WTC11 (cell line): Measurements from ENCODE around the gene SHISA7. TPM values are rescaled to one million over a fixed set of nuclear protein-coding genes. Genes with fewer than 3 reads are reported as not detected.
A peak's percentile ranks its signal among the peaks of the same experiment; 100 is the strongest.

Source experiments
- ATAC-seq: fragments of 200-7000 bp; cut with Tn5 transposase; 2 replicates; pipeline ENCODE4 v1.10.0; 2021; ENCODE audit warnings: mild to moderate bottlenecking, moderate library complexity
- CTCF ChIA-PET: fragments of 300-600 bp; sonication (Branson Sonifier 250); formaldehyde crosslinking; loops from one replicate; lab custom pipeline; 2021; ENCODE audit warnings: antibody characterized with exemption; lab: Charles Lee
- POLR2A ChIA-PET: fragments of 350-600 bp; sonication (Branson Sonifier 250); formaldehyde crosslinking; loops from one replicate; lab custom pipeline; 2021; ENCODE audit warnings: antibody characterized with exemption; lab: Charles Lee
- DNase-seq: peaks from one replicate; pipeline ENCODE4 v3.0.0; 2021; ENCODE audit warnings: low spot score
- H3K27ac Mint-ChIP-seq: 2 replicates; pipeline ENCODE4 v1.8.0; 2021; ENCODE audit warnings: mixed read lengths
- H3K27me3 Mint-ChIP-seq: 2 replicates; pipeline ENCODE4 v1.8.0; 2021; ENCODE audit warnings: low read depth, mild to moderate bottlenecking, moderate library complexity, mixed read lengths
- H3K36me3 Mint-ChIP-seq: 2 replicates; pipeline ENCODE4 v1.8.0; 2021; ENCODE audit warnings: mixed read lengths
- H3K4me1 Mint-ChIP-seq: 2 replicates; pipeline ENCODE4 v1.8.0; 2022; ENCODE audit warnings: mixed read lengths
- H3K4me3 Mint-ChIP-seq: 2 replicates; pipeline ENCODE4 v1.8.0; 2021; ENCODE audit warnings: mild to moderate bottlenecking, moderate library complexity, mixed read lengths
- H3K9me3 Mint-ChIP-seq: 2 replicates; pipeline ENCODE4 v1.8.0; 2021; ENCODE audit warnings: mixed read lengths
- ETV6 ChIP-seq: sonication (generic); formaldehyde crosslinking; IDR thresholded peaks from 2 replicates; pipeline ENCODE4 v1.8.1; 2022; ENCODE audit warnings: mild to moderate bottlenecking, missing genetic modification reagents
- FOXP1 ChIP-seq: sonication (generic); formaldehyde crosslinking; IDR thresholded peaks from 2 replicates; pipeline ENCODE4 v1.8.0; 2022; ENCODE audit warnings: missing genetic modification reagents, mild to moderate bottlenecking, moderate library complexity, borderline replicate concordance
- GRHL2 ChIP-seq: fragments of 250-450 bp; sonication (Bioruptor Pico); IDR thresholded peaks from 2 replicates; pipeline ENCODE4 v1.8.0; 2022; ENCODE audit warnings: mild to moderate bottlenecking, moderate library complexity; ENCODE audit not compliant: insufficient replicate concordance, severe bottlenecking
- GTF2I ChIP-seq: fragments of 250-450 bp; sonication (Bioruptor Pico); conservative IDR thresholded peaks from 2 replicates; pipeline ENCODE4 v1.4.0; 2021; ENCODE audit warnings: mild to moderate bottlenecking
- JAZF1 ChIP-seq: fragments of 250-450 bp; sonication (Bioruptor Pico); IDR thresholded peaks from 2 replicates; pipeline ENCODE4 v1.9.0; 2021; ENCODE audit warnings: moderate library complexity, mild to moderate bottlenecking, inconsistent platforms
- MXD4 ChIP-seq: fragments of 250-450 bp; sonication (Bioruptor Pico); IDR thresholded peaks from 2 replicates; pipeline ENCODE4 v1.8.0; 2021; ENCODE audit warnings: mild to moderate bottlenecking, moderate library complexity, borderline replicate concordance
- NFATC4 ChIP-seq: fragments of 250-450 bp; sonication (Bioruptor Pico); IDR thresholded peaks from 2 replicates; pipeline ENCODE4 v1.9.0; 2021; ENCODE audit warnings: mild to moderate bottlenecking
- NFYB ChIP-seq: sonication (generic); formaldehyde crosslinking; conservative IDR thresholded peaks from 2 replicates; pipeline ENCODE4 v1.8.0; 2022; ENCODE audit warnings: low read depth, missing genetic modification reagents
- NR1H2 ChIP-seq: sonication (generic); formaldehyde crosslinking; IDR thresholded peaks from 2 replicates; pipeline ENCODE4 v1.9.0; 2021; ENCODE audit warnings: mild to moderate bottlenecking, moderate library complexity, missing genetic modification reagents
- SMAD3 ChIP-seq: sonication (generic); formaldehyde crosslinking; IDR thresholded peaks from 2 replicates; pipeline ENCODE4 v1.8.0; 2022; ENCODE audit warnings: missing genetic modification reagents, mild to moderate bottlenecking, borderline replicate concordance
- TEAD1 ChIP-seq: sonication (generic); formaldehyde crosslinking; IDR thresholded peaks from 2 replicates; pipeline ENCODE4 v1.8.0; 2022; ENCODE audit warnings: mild to moderate bottlenecking, missing genetic modification reagents
- ZNF121 ChIP-seq: sonication (generic); formaldehyde crosslinking; IDR thresholded peaks from 2 replicates; pipeline ENCODE4 v1.8.0; 2023; ENCODE audit warnings: missing genetic modification reagents
- ZNF219 ChIP-seq: sonication (generic); formaldehyde crosslinking; IDR thresholded peaks from 2 replicates; pipeline ENCODE4 v1.8.0; 2023; ENCODE audit warnings: missing genetic modification reagents, mild to moderate bottlenecking, borderline replicate concordance
- ZNF396 ChIP-seq: fragments of 250-450 bp; sonication (Bioruptor Pico); IDR thresholded peaks from 2 replicates; pipeline ENCODE4 v1.8.0; 2021; ENCODE audit warnings: mild to moderate bottlenecking, moderate library complexity, borderline replicate concordance
- ZNF671 ChIP-seq: fragments of 250-450 bp; sonication (Bioruptor Pico); IDR thresholded peaks from 2 replicates; pipeline ENCODE4 v1.8.0; 2021; ENCODE audit warnings: mild to moderate bottlenecking
- total RNA-seq: library from RNA; stranded (reverse); gene quantifications from 3 replicates; pipeline ENCODE4 v1.2.3, GENCODE V29; 2021
- TF ChIP-seq, protein P1 (sequence below): sonication (generic); formaldehyde crosslinking; IDR thresholded peaks from 2 replicates; pipeline ENCODE4 v1.8.0; 2022; ENCODE audit warnings: mild to moderate bottlenecking, missing genetic modification reagents
- TF ChIP-seq, protein P2 (sequence below): sonication (generic); formaldehyde crosslinking; IDR thresholded peaks from 2 replicates; pipeline ENCODE4 v1.8.0; 2022; ENCODE audit warnings: mild to moderate bottlenecking, missing genetic modification reagents
- TF ChIP-seq, protein P3 (sequence below): sonication (generic); formaldehyde crosslinking; conservative IDR thresholded peaks from 2 replicates; pipeline ENCODE4 v1.8.1; 2022; ENCODE audit warnings: mild to moderate bottlenecking, missing genetic modification reagents
- TF ChIP-seq, protein P4 (sequence below): fragments of 250-450 bp; sonication (Bioruptor Pico); IDR thresholded peaks from 2 replicates; pipeline ENCODE4 v1.9.0; 2021; ENCODE audit warnings: mild to moderate bottlenecking
- TF ChIP-seq, protein P5 (sequence below): sonication (generic); formaldehyde crosslinking; IDR thresholded peaks from 2 replicates; pipeline ENCODE4 v1.8.1; 2023; ENCODE audit warnings: mild to moderate bottlenecking, missing genetic modification reagents, moderate library complexity
- TF ChIP-seq, protein P6 (sequence below): sonication (generic); formaldehyde crosslinking; IDR thresholded peaks from 2 replicates; pipeline ENCODE4 v1.8.1; 2023; ENCODE audit warnings: mild to moderate bottlenecking, missing genetic modification reagents
- TF ChIP-seq, protein P7 (sequence below): sonication (generic); formaldehyde crosslinking; IDR thresholded peaks from 2 replicates; pipeline ENCODE4 v1.8.0; 2022; ENCODE audit warnings: mild to moderate bottlenecking, missing genetic modification reagents
- TF ChIP-seq, protein P8 (sequence below): sonication (generic); formaldehyde crosslinking; IDR thresholded peaks from 2 replicates; pipeline ENCODE4 v1.8.0; 2023; ENCODE audit warnings: missing genetic modification reagents
- TF ChIP-seq, protein P9 (sequence below): sonication (generic); formaldehyde crosslinking; IDR thresholded peaks from 2 replicates; pipeline ENCODE4 v1.8.1; 2022; ENCODE audit warnings: mild to moderate bottlenecking, missing genetic modification reagents, moderate library complexity, borderline replicate concordance

SHISA7 gene
- total RNA-seq, 1 experiment from 2014 or later: 0.79 TPM

DNA sequence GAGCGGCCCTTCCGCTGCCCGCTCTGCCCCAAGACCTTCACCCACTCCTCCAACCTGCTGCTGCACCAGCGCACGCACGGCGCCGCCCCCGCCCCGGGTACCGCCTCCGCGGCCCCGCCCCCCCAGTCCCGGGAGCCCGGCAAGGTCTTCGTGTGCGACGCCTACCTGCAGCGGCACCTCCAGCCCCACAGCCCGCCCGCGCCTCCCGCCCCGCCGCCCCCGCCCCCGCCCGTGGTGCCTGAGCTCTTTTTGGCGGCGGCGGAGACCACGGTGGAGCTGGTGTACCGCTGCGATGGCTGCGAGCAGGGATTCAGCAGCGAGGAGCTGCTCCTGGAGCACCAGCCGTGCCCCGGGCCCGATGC, 38.7 kb upstream of the SHISA7 start (continued):
- TF ChIP-seq, protein P1, sequence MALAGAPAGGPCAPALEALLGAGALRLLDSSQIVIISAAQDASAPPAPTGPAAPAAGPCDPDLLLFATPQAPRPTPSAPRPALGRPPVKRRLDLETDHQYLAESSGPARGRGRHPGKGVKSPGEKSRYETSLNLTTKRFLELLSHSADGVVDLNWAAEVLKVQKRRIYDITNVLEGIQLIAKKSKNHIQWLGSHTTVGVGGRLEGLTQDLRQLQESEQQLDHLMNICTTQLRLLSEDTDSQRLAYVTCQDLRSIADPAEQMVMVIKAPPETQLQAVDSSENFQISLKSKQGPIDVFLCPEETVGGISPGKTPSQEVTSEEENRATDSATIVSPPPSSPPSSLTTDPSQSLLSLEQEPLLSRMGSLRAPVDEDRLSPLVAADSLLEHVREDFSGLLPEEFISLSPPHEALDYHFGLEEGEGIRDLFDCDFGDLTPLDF (CRISPR knock-in tag): no peak
- TF ChIP-seq GRHL2 (CRISPR knock-in tag): no peak
- TF ChIP-seq ZNF396 (CRISPR knock-in tag): no peak
- no peak for TF ChIP-seq ETV6 (CRISPR knock-in tag)
- TF ChIP-seq, protein P2, sequence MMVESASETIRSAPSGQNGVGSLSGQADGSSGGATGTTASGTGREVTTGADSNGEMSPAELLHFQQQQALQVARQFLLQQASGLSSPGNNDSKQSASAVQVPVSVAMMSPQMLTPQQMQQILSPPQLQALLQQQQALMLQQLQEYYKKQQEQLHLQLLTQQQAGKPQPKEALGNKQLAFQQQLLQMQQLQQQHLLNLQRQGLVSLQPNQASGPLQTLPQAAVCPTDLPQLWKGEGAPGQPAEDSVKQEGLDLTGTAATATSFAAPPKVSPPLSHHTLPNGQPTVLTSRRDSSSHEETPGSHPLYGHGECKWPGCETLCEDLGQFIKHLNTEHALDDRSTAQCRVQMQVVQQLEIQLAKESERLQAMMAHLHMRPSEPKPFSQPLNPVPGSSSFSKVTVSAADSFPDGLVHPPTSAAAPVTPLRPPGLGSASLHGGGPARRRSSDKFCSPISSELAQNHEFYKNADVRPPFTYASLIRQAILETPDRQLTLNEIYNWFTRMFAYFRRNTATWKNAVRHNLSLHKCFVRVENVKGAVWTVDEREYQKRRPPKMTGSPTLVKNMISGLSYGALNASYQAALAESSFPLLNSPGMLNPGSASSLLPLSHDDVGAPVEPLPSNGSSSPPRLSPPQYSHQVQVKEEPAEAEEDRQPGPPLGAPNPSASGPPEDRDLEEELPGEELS (CRISPR knock-in tag): no peak
- TF ChIP-seq NR1H2 (CRISPR knock-in tag): no peak
- TF ChIP-seq, protein P3, sequence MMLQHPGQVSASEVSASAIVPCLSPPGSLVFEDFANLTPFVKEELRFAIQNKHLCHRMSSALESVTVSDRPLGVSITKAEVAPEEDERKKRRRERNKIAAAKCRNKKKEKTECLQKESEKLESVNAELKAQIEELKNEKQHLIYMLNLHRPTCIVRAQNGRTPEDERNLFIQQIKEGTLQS (CRISPR knock-in tag): no peak
- TF ChIP-seq, protein P4, sequence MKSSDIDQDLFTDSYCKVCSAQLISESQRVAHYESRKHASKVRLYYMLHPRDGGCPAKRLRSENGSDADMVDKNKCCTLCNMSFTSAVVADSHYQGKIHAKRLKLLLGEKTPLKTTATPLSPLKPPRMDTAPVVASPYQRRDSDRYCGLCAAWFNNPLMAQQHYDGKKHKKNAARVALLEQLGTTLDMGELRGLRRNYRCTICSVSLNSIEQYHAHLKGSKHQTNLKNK: no peak

DNA sequence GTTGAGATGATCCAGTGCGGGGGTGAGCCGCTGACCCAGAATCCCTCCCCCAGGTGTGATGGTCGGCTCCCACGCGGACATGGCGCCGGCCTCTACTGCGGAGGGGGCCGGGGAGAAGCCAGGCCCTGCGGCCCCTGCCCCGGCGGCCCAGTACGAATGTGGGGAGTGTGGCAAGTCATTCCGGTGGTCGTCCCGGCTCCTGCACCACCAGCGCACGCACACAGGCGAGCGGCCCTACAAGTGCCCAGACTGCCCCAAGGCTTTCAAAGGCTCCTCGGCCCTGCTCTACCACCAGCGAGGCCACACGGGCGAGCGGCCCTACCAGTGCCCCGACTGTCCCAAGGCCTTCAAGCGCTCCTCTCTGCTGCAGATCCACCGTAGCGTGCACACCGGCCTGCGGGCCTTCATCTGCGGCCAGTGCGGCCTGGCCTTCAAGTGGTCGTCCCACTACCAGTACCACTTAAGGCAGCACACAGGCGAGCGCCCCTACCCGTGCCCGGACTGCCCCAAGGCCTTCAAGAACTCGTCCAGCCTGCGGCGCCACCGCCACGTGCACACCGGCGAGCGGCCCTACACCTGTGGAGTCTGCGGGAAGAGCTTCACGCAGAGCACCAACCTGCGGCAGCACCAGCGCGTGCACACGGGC, 38.2 kb upstream of the SHISA7 start:
- ChIA-PET POLR2A (no interaction called here), CTCF (interaction anchor here (1.3 to 13.5 kb wide), 2 partner anchors 14 to 23 kb away, joined by 13 to 96 read pairs; no protein-coding TSS in a partner anchor)
- ATAC-seq: no peak
- no peak for DNase-seq
- no peaks in the 10 kb centered on the region for H3K36me3 Mint-ChIP-seq
- peak overlapping the region; percentile 25; the same call in 1 of the 2 replicates for H3K4me3 Mint-ChIP-seq
- no peaks in the 10 kb centered on the region for H3K27me3 Mint-ChIP-seq
- peaks cover 19% of the 10 kb centered on the region for H3K4me1 Mint-ChIP-seq
- H3K27ac Mint-ChIP-seq: no peak overlapping the region
- H3K9me3 Mint-ChIP-seq: no peaks in the 10 kb centered on the region
- TF ChIP-seq, protein P5, sequence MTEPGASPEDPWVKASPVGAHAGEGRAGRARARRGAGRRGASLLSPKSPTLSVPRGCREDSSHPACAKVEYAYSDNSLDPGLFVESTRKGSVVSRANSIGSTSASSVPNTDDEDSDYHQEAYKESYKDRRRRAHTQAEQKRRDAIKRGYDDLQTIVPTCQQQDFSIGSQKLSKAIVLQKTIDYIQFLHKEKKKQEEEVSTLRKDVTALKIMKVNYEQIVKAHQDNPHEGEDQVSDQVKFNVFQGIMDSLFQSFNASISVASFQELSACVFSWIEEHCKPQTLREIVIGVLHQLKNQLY: no peak
- TF ChIP-seq ZNF219 (CRISPR knock-in tag) (no peak), ETV6 (CRISPR knock-in tag) (0 out of 2 replicates have a peak, but pooled peaks have one; percentile 29), GTF2I (CRISPR knock-in tag) (no peak), ZNF121 (CRISPR knock-in tag) (0 out of 2 replicates have a peak, but pooled peaks have one; percentile 2), JAZF1 (CRISPR knock-in tag) (no peak), TEAD1 (CRISPR knock-in tag) (no peak), SMAD3 (CRISPR knock-in tag) (no peak), FOXP1 (CRISPR knock-in tag) (no peak), NFATC4 (no peak), NFYB (no peak), MXD4 (CRISPR knock-in tag) (no peak), ZNF671 (no peak)
- TF ChIP-seq, protein P3 (CRISPR knock-in tag): no peak
- TF ChIP-seq, protein P6, sequence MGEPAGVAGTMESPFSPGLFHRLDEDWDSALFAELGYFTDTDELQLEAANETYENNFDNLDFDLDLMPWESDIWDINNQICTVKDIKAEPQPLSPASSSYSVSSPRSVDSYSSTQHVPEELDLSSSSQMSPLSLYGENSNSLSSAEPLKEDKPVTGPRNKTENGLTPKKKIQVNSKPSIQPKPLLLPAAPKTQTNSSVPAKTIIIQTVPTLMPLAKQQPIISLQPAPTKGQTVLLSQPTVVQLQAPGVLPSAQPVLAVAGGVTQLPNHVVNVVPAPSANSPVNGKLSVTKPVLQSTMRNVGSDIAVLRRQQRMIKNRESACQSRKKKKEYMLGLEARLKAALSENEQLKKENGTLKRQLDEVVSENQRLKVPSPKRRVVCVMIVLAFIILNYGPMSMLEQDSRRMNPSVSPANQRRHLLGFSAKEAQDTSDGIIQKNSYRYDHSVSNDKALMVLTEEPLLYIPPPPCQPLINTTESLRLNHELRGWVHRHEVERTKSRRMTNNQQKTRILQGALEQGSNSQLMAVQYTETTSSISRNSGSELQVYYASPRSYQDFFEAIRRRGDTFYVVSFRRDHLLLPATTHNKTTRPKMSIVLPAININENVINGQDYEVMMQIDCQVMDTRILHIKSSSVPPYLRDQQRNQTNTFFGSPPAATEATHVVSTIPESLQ (CRISPR knock-in tag): no peak
- TF ChIP-seq, protein P7, sequence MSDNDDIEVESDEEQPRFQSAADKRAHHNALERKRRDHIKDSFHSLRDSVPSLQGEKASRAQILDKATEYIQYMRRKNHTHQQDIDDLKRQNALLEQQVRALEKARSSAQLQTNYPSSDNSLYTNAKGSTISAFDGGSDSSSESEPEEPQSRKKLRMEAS: peak; percentile 74
- TF ChIP-seq, protein P8, sequence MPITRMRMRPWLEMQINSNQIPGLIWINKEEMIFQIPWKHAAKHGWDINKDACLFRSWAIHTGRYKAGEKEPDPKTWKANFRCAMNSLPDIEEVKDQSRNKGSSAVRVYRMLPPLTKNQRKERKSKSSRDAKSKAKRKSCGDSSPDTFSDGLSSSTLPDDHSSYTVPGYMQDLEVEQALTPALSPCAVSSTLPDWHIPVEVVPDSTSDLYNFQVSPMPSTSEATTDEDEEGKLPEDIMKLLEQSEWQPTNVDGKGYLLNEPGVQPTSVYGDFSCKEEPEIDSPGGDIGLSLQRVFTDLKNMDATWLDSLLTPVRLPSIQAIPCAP: no peak
- TF ChIP-seq, protein P2 (CRISPR knock-in tag): no peak
- TF ChIP-seq, protein P9, sequence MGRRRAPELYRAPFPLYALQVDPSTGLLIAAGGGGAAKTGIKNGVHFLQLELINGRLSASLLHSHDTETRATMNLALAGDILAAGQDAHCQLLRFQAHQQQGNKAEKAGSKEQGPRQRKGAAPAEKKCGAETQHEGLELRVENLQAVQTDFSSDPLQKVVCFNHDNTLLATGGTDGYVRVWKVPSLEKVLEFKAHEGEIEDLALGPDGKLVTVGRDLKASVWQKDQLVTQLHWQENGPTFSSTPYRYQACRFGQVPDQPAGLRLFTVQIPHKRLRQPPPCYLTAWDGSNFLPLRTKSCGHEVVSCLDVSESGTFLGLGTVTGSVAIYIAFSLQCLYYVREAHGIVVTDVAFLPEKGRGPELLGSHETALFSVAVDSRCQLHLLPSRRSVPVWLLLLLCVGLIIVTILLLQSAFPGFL (CRISPR knock-in tag): no peak
